MM.1S (cell line): ENCODE data around the gene ELOVL6.

Source experiments
- DNase-seq: peaks from one replicate; pipeline ENCODE4 v3.0.0-alpha.2; 2015
- H2AFZ ChIP-seq: fragments of 300-600 bp; sonication (generic); 2 replicates; pipeline ENCODE4 v1.6.0; 2016; ENCODE audit warnings: antibody characterized with exemption, low read length
- H3F3A ChIP-seq: fragments of 300-600 bp; sonication (generic); 2 replicates; pipeline ENCODE4 v1.6.1; 2016; ENCODE audit warnings: mild to moderate bottlenecking, antibody characterized with exemption, low read length, moderate library complexity, mixed read lengths; ENCODE audit not compliant: insufficient read depth
- H3K27ac ChIP-seq: fragments of 300-600 bp; sonication (generic); 2 replicates; pipeline ENCODE4 v1.5.1; 2016; ENCODE audit warnings: mild to moderate bottlenecking, low read length
- H3K27me3 ChIP-seq: fragments of 300-600 bp; sonication (generic); replicated peaks from 2 replicates; pipeline ENCODE4 v1.6.0; 2016; ENCODE audit warnings: low read length; ENCODE audit not compliant: insufficient read depth
- H3K36me3 ChIP-seq: fragments of 300-600 bp; sonication (generic); replicated peaks from 2 replicates; pipeline ENCODE4 v1.6.1; 2016; ENCODE audit warnings: mild to moderate bottlenecking, low read length, mixed read lengths; ENCODE audit not compliant: insufficient read depth
- H3K4me1 ChIP-seq: fragments of 300-600 bp; sonication (generic); 2 replicates; pipeline ENCODE4 v1.6.1; 2016; ENCODE audit warnings: low read length, mixed read lengths
- H3K4me2 ChIP-seq: fragments of 300-600 bp; sonication (generic); 2 replicates; pipeline ENCODE4 v1.6.0; 2016; ENCODE audit warnings: low read depth, low read length
- H3K4me3 ChIP-seq: fragments of 300-600 bp; sonication (generic); 2 replicates; pipeline ENCODE4 v1.5.1; 2016; ENCODE audit warnings: low read length, mixed read lengths
- H3K79me2 ChIP-seq: fragments of 300-600 bp; sonication (generic); 2 replicates; pipeline ENCODE4 v1.6.1; 2016; ENCODE audit warnings: mixed run types, low read length, mixed read lengths
- H3K9ac ChIP-seq: fragments of 300-600 bp; sonication (generic); 2 replicates; pipeline ENCODE4 v1.6.1; 2016; ENCODE audit warnings: low read length, mixed read lengths
- H3K9me2 ChIP-seq: fragments of 300-600 bp; sonication (generic); replicated peaks from 2 replicates; pipeline ENCODE4 v1.6.1; 2016; ENCODE audit warnings: mild to moderate bottlenecking, low read length, mixed read lengths; ENCODE audit not compliant: insufficient read depth
- H3K9me3 ChIP-seq: fragments of 300-600 bp; sonication (generic); replicated peaks from 2 replicates; pipeline ENCODE4 v1.6.1; 2016; ENCODE audit warnings: mild to moderate bottlenecking, low read length, mixed read lengths; ENCODE audit not compliant: insufficient read depth
- H4K20me1 ChIP-seq: fragments of 300-600 bp; sonication (generic); 2 replicates; pipeline ENCODE4 v1.6.1; 2016; ENCODE audit warnings: mild to moderate bottlenecking, low read length, moderate library complexity, mixed read lengths; ENCODE audit not compliant: insufficient read depth
- CTCF ChIP-seq: fragments of 300-600 bp; sonication (generic); IDR thresholded peaks from 2 replicates; pipeline ENCODE4 v1.5.1; 2016; ENCODE audit warnings: antibody characterized with exemption, low read length, mixed read lengths
- EZH2 ChIP-seq: fragments of 300-600 bp; sonication (generic); optimal IDR thresholded peaks from 2 replicates; pipeline ENCODE3; 2017; ENCODE audit warnings: low read depth, mild to moderate bottlenecking, antibody characterized with exemption, low read length, mixed read lengths
- EZH2phosphoT487 ChIP-seq: fragments of 300-600 bp; sonication (generic); IDR thresholded peaks from 2 replicates; pipeline ENCODE4 v1.6.1; 2018; ENCODE audit warnings: antibody characterized with exemption, low read length

Gene ELOVL6

GRCh38 chr4:110164856-110165255 is 33.6 kb downstream of the ELOVL6 start:
- Histone ChIP-seq H3K9me2 (no peaks in the 10 kb centered on the region), H3K4me2 (no peak overlapping the region), H3K36me3 (no peaks in the 10 kb centered on the region), H4K20me1 (no peaks in the 10 kb centered on the region), H3K27me3 (no peaks in the 10 kb centered on the region), H3K9ac (no peak overlapping the region), H3K9me3 (no peaks in the 10 kb centered on the region), H3F3A (no peaks in the 10 kb centered on the region), H3K4me1 (no peaks in the 10 kb centered on the region), H3K27ac (no peak overlapping the region), H3K79me2 (no peaks in the 10 kb centered on the region), H2AFZ (no peak overlapping the region), H3K4me3 (no peak overlapping the region)
- TF ChIP-seq EZH2 (no peak), EZH2phosphoT487 (no peak), CTCF (no peak)
- no peak for DNase-seq

GRCh38 chr4:110164251-110164650 is 34.2 kb downstream of the ELOVL6 start:
- no peak overlapping the region for H3K27ac ChIP-seq
- H3K36me3 ChIP-seq: no peaks in the 10 kb centered on the region

GRCh38 chr4:110163327-110164069 is 34.9 kb downstream of the ELOVL6 start:
- no peak for DNase-seq
- no peaks in the 10 kb centered on the region for H3K79me2 ChIP-seq
- H3K9me2 ChIP-seq: no peaks in the 10 kb centered on the region
- no peaks in the 10 kb centered on the region for H3K4me1 ChIP-seq
- H2AFZ ChIP-seq: no peak overlapping the region
- H3K4me3 ChIP-seq: no peak overlapping the region
- no peak overlapping the region for H3K9ac ChIP-seq
- no peak overlapping the region for H3K27ac ChIP-seq
- no peaks in the 10 kb centered on the region for H4K20me1 ChIP-seq
- H3K27me3 ChIP-seq: no peaks in the 10 kb centered on the region
- no peaks in the 10 kb centered on the region for H3F3A ChIP-seq
- TF ChIP-seq EZH2phosphoT487 (no peak), CTCF (no peak), EZH2 (no peak)
- no peaks in the 10 kb centered on the region for H3K36me3 ChIP-seq
- no peaks in the 10 kb centered on the region for H3K9me3 ChIP-seq
- no peak overlapping the region for H3K4me2 ChIP-seq

More at GRCh38 chr4:110164251-110164650, 34.2 kb downstream of the ELOVL6 start:
- TF ChIP-seq EZH2 (no peak), CTCF (no peak), EZH2phosphoT487 (no peak)
- DNase-seq: no peak
- Histone ChIP-seq H3F3A (no peaks in the 10 kb centered on the region), H2AFZ (no peak overlapping the region), H3K9me3 (no peaks in the 10 kb centered on the region), H3K79me2 (no peaks in the 10 kb centered on the region), H3K4me1 (no peaks in the 10 kb centered on the region), H3K9me2 (no peaks in the 10 kb centered on the region), H3K27me3 (no peaks in the 10 kb centered on the region), H3K4me2 (no peak overlapping the region), H4K20me1 (no peaks in the 10 kb centered on the region), H3K4me3 (no peak overlapping the region), H3K9ac (no peak overlapping the region)
